PFSK-1 (cell line): ENCODE results near the gene FAXDC2.

Experiments
- POLR2AphosphoS5 ChIP-seq: IDR thresholded peaks from 2 replicates; pipeline ENCODE4 v1.6.1; 2012; ENCODE audit warnings: low read depth, mild to moderate bottlenecking, control low read depth, low read length, moderate library complexity
- REST ChIP-seq, 2 experiments: IDR thresholded peaks; 2 replicates each; pipeline versions ENCODE4 v1.6.1 to v1.8.0; 2011 to 2012; ENCODE audit warnings: low read depth in 2 of 2, low read length in 2 of 2, control low read depth in 1 of 2, inconsistent platforms in 1 of 2, mild to moderate bottlenecking in 1 of 2, moderate library complexity in 1 of 2; ENCODE audit not compliant: insufficient read depth in 1 of 2
- TAF1 ChIP-seq: IDR thresholded peaks from 2 replicates; pipeline ENCODE4 v1.6.1; 2012; ENCODE audit warnings: low read length, control low read depth, borderline replicate concordance; ENCODE audit not compliant: insufficient read depth

DNA sequence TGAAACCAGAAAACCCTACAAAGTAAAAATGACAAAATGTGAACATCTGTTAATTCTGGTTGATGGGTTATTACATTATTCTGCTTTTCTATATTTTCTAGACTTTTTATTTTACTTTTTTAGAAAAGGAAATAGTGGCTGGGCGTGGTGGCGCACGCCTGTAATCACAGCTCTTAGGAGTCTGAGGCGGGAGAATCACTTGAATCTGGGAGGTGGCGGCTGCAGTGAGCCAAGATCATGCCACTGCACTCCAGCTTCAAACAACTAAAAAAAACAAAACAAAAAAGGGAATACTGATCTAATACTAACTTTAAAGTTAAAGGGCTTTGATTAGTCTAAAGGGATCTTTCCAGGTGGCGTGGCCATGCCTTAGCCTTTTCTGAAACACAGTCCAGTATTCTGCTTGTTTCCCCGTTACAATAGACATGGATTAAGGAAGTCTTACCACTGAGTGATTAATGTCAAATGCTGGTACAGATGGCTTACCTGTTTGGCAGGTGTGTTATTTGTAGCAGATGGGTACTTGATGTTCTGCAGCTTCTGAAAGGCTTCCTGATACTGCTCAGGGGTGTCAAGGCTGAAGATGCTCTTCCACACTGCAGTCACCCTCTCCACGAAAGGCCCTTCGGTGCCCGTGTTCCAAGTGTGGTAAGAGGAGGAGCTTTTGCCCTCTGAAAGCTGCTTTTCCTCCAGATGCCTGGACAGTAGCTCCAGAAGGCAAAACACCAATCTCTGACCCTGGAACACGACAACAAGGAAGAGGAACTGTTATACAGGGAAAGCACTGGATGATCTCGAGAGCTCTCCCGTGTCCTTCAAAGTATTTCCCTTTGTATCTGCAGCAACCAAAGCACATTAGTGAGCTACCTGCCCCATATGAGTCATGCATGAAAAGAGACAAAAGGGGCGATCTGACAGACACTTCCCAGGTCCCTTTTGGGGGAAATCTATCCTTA is 45.5 kb upstream of the FAXDC2 start:
- TF ChIP-seq POLR2AphosphoS5 = no peak
- TF ChIP-seq TAF1 = no peak
- no peak for TF ChIP-seq REST (IDR thresholded peaks at IDR 0.05; ENCODE audit: insufficient read depth in 1 of 2, low read depth in 2 of 2, low read length in 2 of 2)
